HEK293T (cell line): Measurements from ENCODE around the gene USP3.

Experiments used
- FOXK2 ChIP-seq: fragments of 450-650 bp; IDR thresholded peaks from 2 replicates; pipeline ENCODE4 v1.6.1; 2016; ENCODE audit warnings: mild to moderate bottlenecking
- TF ChIP-seq, protein P1 (sequence below): fragments of 450-650 bp; IDR thresholded peaks from 2 replicates; pipeline ENCODE4 v1.6.1; 2016

DNA sequence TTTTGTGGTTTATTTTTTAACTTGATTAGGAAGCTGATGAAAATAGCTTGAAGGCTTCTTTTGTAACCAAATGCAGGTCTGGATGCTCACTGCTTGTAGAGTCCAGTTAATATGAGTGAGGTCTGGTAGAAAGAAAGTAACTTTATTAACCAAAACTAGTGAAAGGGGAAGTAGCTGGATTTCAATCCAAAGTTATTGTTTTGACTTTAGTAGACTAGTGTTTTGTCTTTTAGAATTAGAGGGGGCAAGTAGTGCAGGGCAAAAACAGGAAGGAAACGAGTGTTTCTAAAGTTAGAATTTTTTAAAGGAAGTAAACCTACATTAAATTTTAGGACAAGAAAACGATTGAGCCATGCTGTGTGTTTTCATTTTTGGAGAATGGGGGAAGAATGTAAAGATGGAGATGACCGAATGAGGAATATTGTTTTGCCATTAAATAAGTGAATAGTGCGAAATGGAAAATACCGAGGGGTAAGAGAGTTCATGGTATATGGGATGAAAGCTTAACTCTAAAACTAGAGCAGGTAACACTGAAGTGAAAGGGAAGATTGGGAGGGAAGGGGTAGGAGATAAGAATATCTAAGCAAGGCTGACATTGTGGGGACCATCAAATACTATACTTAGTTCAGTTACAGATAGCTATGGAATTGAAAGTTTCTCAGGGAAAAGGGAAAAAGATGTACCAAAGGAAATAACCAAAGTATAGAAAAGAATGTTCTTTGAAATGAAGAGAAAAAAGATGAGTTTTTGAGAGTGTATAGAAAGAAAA, 40.0 kb downstream of the USP3 start:
- TF ChIP-seq FOXK2 = no peak
- TF ChIP-seq, protein P1, sequence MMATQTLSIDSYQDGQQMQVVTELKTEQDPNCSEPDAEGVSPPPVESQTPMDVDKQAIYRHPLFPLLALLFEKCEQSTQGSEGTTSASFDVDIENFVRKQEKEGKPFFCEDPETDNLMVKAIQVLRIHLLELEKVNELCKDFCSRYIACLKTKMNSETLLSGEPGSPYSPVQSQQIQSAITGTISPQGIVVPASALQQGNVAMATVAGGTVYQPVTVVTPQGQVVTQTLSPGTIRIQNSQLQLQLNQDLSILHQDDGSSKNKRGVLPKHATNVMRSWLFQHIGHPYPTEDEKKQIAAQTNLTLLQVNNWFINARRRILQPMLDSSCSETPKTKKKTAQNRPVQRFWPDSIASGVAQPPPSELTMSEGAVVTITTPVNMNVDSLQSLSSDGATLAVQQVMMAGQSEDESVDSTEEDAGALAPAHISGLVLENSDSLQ = no peak
